IMR-90 (cell line): Measurements from ENCODE around the gene ANKRD40CL. TPM values are rescaled to one million over a fixed set of nuclear protein-coding genes. Genes with fewer than 3 reads are reported as not detected.

Experiments
- ATAC-seq: fragments of 200-7000 bp; cut with Tn5 transposase; 2 replicates; pipeline ENCODE4 v1.9.1; 2020; ENCODE audit warnings: low read depth, mild to moderate bottlenecking, moderate library complexity
- BruUV-seq: library from RNA; stranded (reverse); fragments of 400-500 nt; replicated peaks from 2 replicates; lab custom pipeline; 2021; lab: Mats Ljungman, UMichigan
- CTCF ChIA-PET: fragments of 300-600 bp; formaldehyde crosslinking; extraction: SDS; loops from one replicate; lab custom pipeline; 2021; ENCODE audit warnings: antibody characterized with exemption; lab: Yijun Ruan, JAX
- POLR2A ChIA-PET: fragments of 300-600 bp; sonication (Branson Sonifier 250); formaldehyde crosslinking; loops from one replicate; lab custom pipeline; 2022; ENCODE audit warnings: antibody characterized with exemption; ENCODE audit not compliant: unreplicated experiment; lab: Charles Lee
- DNase-seq: peaks from one replicate; pipeline ENCODE4 v3.0.0; 2013
- H2AFZ ChIP-seq: replicated peaks from 2 replicates; pipeline ENCODE3; 2013; ENCODE audit warnings: low read length, mild to moderate bottlenecking; ENCODE audit not compliant: poor library complexity
- H2AK5ac ChIP-seq: 2 replicates; pipeline ENCODE4 v1.6.1; 2013; ENCODE audit warnings: low read depth, low read length, inconsistent platforms
- H2AK9ac ChIP-seq: replicated peaks from 2 replicates; pipeline ENCODE3; 2013; ENCODE audit warnings: mild to moderate bottlenecking, low read depth, low read length, moderate library complexity; ENCODE audit not compliant: poor library complexity
- H2BK120ac ChIP-seq: 2 replicates; pipeline ENCODE4 v1.6.1; 2013; ENCODE audit warnings: low read depth, low read length, inconsistent platforms
- H2BK15ac ChIP-seq: 3 replicates; pipeline ENCODE4 v1.6.1; 2013; ENCODE audit warnings: low read depth, low read length, inconsistent platforms
- H2BK20ac ChIP-seq: 2 replicates; pipeline ENCODE4 v1.6.1; 2013; ENCODE audit warnings: low read depth, mild to moderate bottlenecking, inconsistent platforms, low read length, moderate library complexity
- H2BK5ac ChIP-seq: 2 replicates; pipeline ENCODE4 v1.6.1; 2013; ENCODE audit warnings: mild to moderate bottlenecking, low read depth, low read length, inconsistent platforms; ENCODE audit not compliant: poor library complexity, severe bottlenecking
- H3K14ac ChIP-seq: replicated peaks from 2 replicates; pipeline ENCODE4 v1.6.1; 2013; ENCODE audit warnings: low read depth, low read length, inconsistent platforms
- H3K18ac ChIP-seq: 2 replicates; pipeline ENCODE4 v1.6.1; 2013; ENCODE audit warnings: low read depth, low read length, control low read depth
- H3K23ac ChIP-seq: 2 replicates; pipeline ENCODE4 v1.6.1; 2013; ENCODE audit warnings: low read depth, low read length, inconsistent platforms
- H3K27ac ChIP-seq: 2 replicates; pipeline ENCODE4 v1.5.1; 2013; ENCODE audit warnings: mild to moderate bottlenecking, control low read depth, low read length; ENCODE audit not compliant: insufficient read depth
- H3K27me3 ChIP-seq: 2 replicates; pipeline ENCODE4 v1.6.1; 2013; ENCODE audit warnings: low read length; ENCODE audit not compliant: control insufficient read depth, insufficient read depth
- H3K36me3 ChIP-seq: 2 replicates; pipeline ENCODE4 v1.6.1; 2013; ENCODE audit warnings: low read length, mixed read lengths; ENCODE audit not compliant: control insufficient read depth, insufficient read depth
- H3K4ac ChIP-seq: 2 replicates; pipeline ENCODE4 v1.6.1; 2013; ENCODE audit warnings: low read depth, low read length, inconsistent platforms
- H3K4me1 ChIP-seq: 2 replicates; pipeline ENCODE4 v1.6.1; 2013; ENCODE audit warnings: low read length, mixed read lengths; ENCODE audit not compliant: control insufficient read depth, insufficient read depth
- H3K4me2 ChIP-seq: 2 replicates; pipeline ENCODE4 v1.6.1; 2013; ENCODE audit warnings: low read depth, mild to moderate bottlenecking, control low read depth, low read length, moderate library complexity
- H3K4me3 ChIP-seq: 2 replicates; pipeline ENCODE4 v1.5.1; 2013; ENCODE audit warnings: low read depth, mild to moderate bottlenecking, control low read depth, low read length, moderate library complexity; ENCODE audit not compliant: insufficient read depth
- H3K56ac ChIP-seq: 2 replicates; pipeline ENCODE4 v1.6.1; 2013; ENCODE audit warnings: low read length, inconsistent platforms; ENCODE audit not compliant: insufficient read depth; ENCODE audit errors: extremely low read depth
- H3K79me1 ChIP-seq, 2 experiments: 2 replicates each; pipeline ENCODE4 v1.6.1; 2013; ENCODE audit warnings: low read length in 2 of 2, inconsistent platforms in 1 of 2, low read depth in 1 of 2
- H3K9ac ChIP-seq: 2 replicates; pipeline ENCODE4 v1.6.1; 2013; ENCODE audit warnings: low read depth, low read length, control low read depth
- H3K9me1 ChIP-seq: 2 replicates; pipeline ENCODE4 v1.6.1; 2013; ENCODE audit warnings: low read length, inconsistent platforms; ENCODE audit not compliant: insufficient read depth
- H3K9me3 ChIP-seq: 2 replicates; pipeline ENCODE4 v1.6.1; 2013; ENCODE audit warnings: low read length; ENCODE audit not compliant: control insufficient read depth, insufficient read depth
- H4K20me1 ChIP-seq: 2 replicates; pipeline ENCODE4 v1.6.1; 2013; ENCODE audit warnings: low read length, inconsistent platforms; ENCODE audit not compliant: insufficient read depth
- H4K5ac ChIP-seq: 2 replicates; pipeline ENCODE4 v1.6.1; 2013; ENCODE audit warnings: mild to moderate bottlenecking, low read depth, low read length, control low read depth
- H4K8ac ChIP-seq, 2 experiments: 2 replicates each; pipeline ENCODE4 v1.6.1; 2013; ENCODE audit warnings: low read depth in 2 of 2, low read length in 2 of 2, control low read depth in 1 of 2, inconsistent platforms in 1 of 2
- H4K91ac ChIP-seq: 2 replicates; pipeline ENCODE4 v1.6.1; 2013; ENCODE audit warnings: low read depth, low read length, inconsistent platforms; ENCODE audit not compliant: insufficient read depth
- BHLHE40 ChIP-seq: fragments of 150-350 bp; IDR thresholded peaks from 2 replicates; pipeline ENCODE4 v1.6.1; 2016; ENCODE audit warnings: mild to moderate bottlenecking, low read depth, low read length
- CEBPB ChIP-seq: IDR thresholded peaks from 2 replicates; pipeline ENCODE4 v1.6.1; 2012; ENCODE audit warnings: low read depth, low read length, improper control_type of control experiment
- CHD1 ChIP-seq: IDR thresholded peaks from 2 replicates; pipeline ENCODE4 v1.6.1; 2012; ENCODE audit warnings: low read depth, low read length, improper control_type of control experiment
- ELK1 ChIP-seq: fragments of 150-350 bp; IDR thresholded peaks from 2 replicates; pipeline ENCODE4 v1.6.1; 2016; ENCODE audit warnings: low read depth, mild to moderate bottlenecking, low read length, moderate library complexity, borderline replicate concordance
- FOS ChIP-seq: fragments of 150-350 bp; IDR thresholded peaks from 2 replicates; pipeline ENCODE4 v1.6.1; 2016; ENCODE audit warnings: low read depth, low read length
- RAD21 ChIP-seq: IDR thresholded peaks from 2 replicates; pipeline ENCODE4 v1.6.1; 2012; ENCODE audit warnings: low read length, improper control_type of control experiment
- SMC3 ChIP-seq: fragments of 150-350 bp; IDR thresholded peaks from 2 replicates; pipeline ENCODE4 v1.6.1; 2016; ENCODE audit warnings: low read depth, mild to moderate bottlenecking, antibody characterized with exemption, low read length, moderate library complexity
- dilution Hi-C: fragments of 300-500 bp; cut with HindIII; formaldehyde crosslinking; loops from one replicate; pipeline ENCODE4 v1.14.3; 2018; ENCODE audit warnings: low sequenced_read_pairs; ENCODE audit not compliant: unreplicated experiment
- in situ Hi-C: fragments of 300-500 bp; cut with MboI; formaldehyde crosslinking; loops from 3 replicates; pipeline ENCODE4 v1.14.3; 2019; ENCODE audit warnings: low sequenced_read_pairs, inconsistent platforms, mixed read lengths
- intact Hi-C: fragments of 100-400 bp; cut with micrococcal nuclease; formaldehyde crosslinking; loops from 2 replicates; pipeline ENCODE4 v1.10.0; 2022
- polyA plus RNA-seq, 3 experiments: library from polyadenylated mRNA; depleted of rRNA; stranded (reverse); fragments of >200 nt; gene quantifications; 2 replicates each; pipeline ENCODE4 v1.2.3, GENCODE V29; 2012; ENCODE audit warnings: low replicate concordance in 1 of 3
- total RNA-seq: library from RNA; depleted of rRNA; stranded (reverse); fragments of >200 nt; gene quantifications from 2 replicates; pipeline ENCODE4 v1.2.3, GENCODE V29; 2012

ANKRD40CL gene
- total and polyA plus RNA-seq, 2 of the 4 experiments (the other 2 are of a cell fraction), result not detected

GRCh38 chr17:50813583-50813982 is 46.3 kb upstream of the ANKRD40CL start:
- Histone ChIP-seq H3K4me3 (no peak overlapping the region), H3K14ac (no peak overlapping the region)
- BruUV-seq, result no TSS peak

More at GRCh38 chr17:50813583-50813982, 46.3 kb upstream of the ANKRD40CL start:
- TF ChIP-seq CHD1 (no peak), RAD21 (no peak), BHLHE40 (no peak), FOS (no peak), SMC3 (no peak), ELK1 (no peak), CEBPB (no peak)
- Histone ChIP-seq H4K20me1 (no peaks in the 10 kb centered on the region), H3K56ac (no peak overlapping the region), H3K9me1 (no peaks in the 10 kb centered on the region), H4K8ac (no peak overlapping the region), H3K4ac (no peak overlapping the region), H4K5ac (no peak overlapping the region), H2AK5ac (no peak overlapping the region), H2AK9ac (no peak overlapping the region), H3K4me1 (no peaks in the 10 kb centered on the region), H2AFZ (no peak overlapping the region), H3K9me3 (no peaks in the 10 kb centered on the region), H2BK20ac (no peak overlapping the region), H3K18ac (no peak overlapping the region), H3K4me2 (no peak overlapping the region), H3K36me3 (no peaks in the 10 kb centered on the region), H3K79me1 (no peaks in the 10 kb centered on the region), H3K9ac (no peak overlapping the region), H3K27ac (no peak overlapping the region), H2BK5ac (no peak overlapping the region), H3K27me3 (peaks cover 39% of the 10 kb centered on the region), H3K23ac (no peak overlapping the region), H2BK120ac (no peak overlapping the region), H4K91ac (no peak overlapping the region), H2BK15ac (no peak overlapping the region)
- intact Hi-C loops, result no loop called here
- in situ Hi-C loops, result no loop called here
- DNase-seq (no peak), ATAC-seq (no peak)
- ChIA-PET POLR2A (no interaction called here), CTCF (no interaction called here)
- dilution Hi-C loops, result no loop called here
